GM12865 (cell line): ENCODE data around the gene ASTN2.

Experiments
- DNase-seq: peaks from one replicate; pipeline ENCODE4 v3.0.0; 2010; ENCODE audit warnings: low read depth
- H3K4me3 ChIP-seq: 2 replicates; pipeline ENCODE4 v1.5.1; 2011; ENCODE audit warnings: mild to moderate bottlenecking, low read depth, low read length, control low read depth
- TF ChIP-seq, protein P1 (sequence below): IDR thresholded peaks from 2 replicates; pipeline ENCODE4 v1.5.1; 2011; ENCODE audit warnings: low read length, control low read depth, low read depth, inconsistent platforms; ENCODE audit not compliant: insufficient read depth; ENCODE audit errors: missing control alignments

The ASTN2 gene

DNA sequence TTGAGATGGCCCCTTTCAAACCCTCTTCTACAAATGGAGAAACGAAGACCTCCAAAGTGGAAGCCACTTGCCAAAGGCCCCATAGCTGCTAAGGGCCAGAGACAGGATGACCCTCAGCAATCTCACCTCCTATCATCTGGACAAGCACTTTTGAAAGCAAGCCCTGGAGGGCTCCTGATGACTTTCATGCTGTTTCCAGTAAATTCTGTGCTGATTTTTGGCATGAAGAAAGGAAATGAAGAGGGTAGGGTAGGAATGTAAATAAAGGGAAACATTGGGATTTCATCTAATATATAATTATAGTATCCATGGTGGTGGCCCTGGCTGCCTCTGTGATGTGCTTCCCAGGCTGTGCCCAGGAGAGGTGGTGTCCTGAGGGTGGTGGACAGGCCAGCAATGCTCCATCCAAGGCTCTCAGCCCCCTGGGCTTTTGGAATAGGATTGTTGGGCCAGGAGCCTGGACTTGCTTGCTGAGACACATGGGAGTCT, 935.8 kb downstream of the ASTN2 start:
- DNase-seq: no peak
- H3K4me3 ChIP-seq: no peak overlapping the region
- TF ChIP-seq, protein P1, sequence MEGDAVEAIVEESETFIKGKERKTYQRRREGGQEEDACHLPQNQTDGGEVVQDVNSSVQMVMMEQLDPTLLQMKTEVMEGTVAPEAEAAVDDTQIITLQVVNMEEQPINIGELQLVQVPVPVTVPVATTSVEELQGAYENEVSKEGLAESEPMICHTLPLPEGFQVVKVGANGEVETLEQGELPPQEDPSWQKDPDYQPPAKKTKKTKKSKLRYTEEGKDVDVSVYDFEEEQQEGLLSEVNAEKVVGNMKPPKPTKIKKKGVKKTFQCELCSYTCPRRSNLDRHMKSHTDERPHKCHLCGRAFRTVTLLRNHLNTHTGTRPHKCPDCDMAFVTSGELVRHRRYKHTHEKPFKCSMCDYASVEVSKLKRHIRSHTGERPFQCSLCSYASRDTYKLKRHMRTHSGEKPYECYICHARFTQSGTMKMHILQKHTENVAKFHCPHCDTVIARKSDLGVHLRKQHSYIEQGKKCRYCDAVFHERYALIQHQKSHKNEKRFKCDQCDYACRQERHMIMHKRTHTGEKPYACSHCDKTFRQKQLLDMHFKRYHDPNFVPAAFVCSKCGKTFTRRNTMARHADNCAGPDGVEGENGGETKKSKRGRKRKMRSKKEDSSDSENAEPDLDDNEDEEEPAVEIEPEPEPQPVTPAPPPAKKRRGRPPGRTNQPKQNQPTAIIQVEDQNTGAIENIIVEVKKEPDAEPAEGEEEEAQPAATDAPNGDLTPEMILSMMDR: no peak

DNA sequence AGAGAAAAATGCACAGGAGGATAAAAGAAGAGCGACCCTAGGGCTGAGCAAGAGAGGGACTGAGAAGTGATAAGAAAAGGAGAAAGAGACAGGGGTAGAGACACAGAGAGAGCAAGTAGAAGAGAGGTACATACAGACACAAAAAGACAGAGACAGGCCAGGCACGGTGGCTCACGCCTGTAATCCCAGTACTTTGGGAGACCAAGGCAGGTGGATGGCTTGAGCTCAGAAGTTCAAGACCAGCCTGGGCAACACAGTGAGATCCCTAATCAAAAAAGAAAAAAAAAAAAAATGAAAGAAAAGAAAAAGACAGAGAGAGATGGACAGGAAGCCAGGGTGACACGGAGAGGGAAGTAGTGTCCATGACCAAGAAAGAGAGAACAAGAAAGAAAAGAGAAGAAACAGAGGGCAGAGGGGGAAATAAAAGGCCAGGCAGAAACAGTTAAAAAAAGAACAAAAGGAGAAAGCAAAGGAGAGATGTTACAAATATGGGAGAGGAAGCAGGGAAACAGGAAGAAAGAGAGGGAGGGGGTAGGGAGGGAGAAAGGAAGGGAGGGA, 937.2 kb downstream of the ASTN2 start:
- no peak for DNase-seq
- TF ChIP-seq, protein P1: no peak
- no peak overlapping the region for H3K4me3 ChIP-seq

DNA sequence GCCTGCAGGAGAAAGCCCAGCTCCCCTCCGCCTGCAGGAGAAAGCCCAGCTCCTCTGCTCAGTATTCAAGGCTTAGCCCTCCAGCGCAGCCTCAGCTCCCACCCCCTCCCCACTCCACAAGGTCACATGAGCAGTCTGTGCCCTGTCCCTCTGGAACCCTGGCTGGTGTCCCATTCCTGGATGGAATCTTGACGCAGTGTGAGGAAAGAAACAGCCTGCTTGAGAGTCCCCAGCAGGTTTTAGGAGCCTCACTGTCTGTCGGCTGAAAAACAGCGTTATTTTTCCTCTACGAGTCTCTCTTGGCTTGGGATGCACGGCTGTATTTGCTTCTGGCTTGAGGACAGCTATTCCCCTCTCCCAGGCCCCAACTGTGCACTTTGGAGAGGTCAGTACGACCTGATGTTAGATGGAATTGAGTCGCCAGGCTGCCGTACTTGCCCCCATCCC, 937.9 kb downstream of the ASTN2 start:
- TF ChIP-seq, protein P1: no peak
- no peak for DNase-seq
- H3K4me3 ChIP-seq: no peak overlapping the region

DNA sequence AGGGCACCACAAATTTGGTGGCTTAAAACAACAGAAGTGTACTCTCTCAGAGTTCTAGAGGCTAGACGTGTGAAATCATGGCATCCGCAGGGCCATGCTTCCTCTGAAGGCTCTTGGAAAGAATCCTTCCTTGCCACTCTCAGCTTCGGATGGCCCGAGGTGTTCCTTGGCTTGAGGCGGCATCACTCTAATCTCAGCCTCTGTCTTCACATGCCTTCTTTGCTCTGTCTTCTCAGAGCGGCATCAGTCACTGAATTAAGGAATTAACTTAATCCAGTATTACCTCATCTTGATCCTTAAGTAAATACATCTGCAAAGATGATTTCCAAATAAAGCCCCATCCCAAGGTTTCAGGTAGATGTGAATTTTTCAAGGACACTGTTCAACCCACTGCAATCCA, 938.9 kb downstream of the ASTN2 start:
- no peak for DNase-seq
- TF ChIP-seq, protein P1: no peak
- no peak overlapping the region for H3K4me3 ChIP-seq

DNA sequence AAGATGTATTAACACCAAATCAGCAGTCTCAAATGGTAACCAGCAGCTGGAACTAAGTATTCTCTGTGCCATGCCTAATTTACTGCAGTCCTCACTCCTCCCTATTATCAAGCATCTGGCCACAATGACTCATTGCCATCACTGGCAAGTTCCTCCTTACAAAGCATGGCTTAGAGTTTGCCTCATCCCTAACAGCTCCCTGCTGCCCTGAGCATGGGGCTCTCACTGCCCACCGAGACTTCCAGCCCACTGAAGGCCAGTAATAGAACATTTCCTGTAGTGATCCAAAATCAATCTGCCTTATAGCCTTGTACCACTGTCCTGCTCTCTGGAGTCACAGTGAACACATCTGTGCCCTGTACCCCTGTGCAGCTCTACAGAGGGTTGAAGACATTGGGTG, 939.7 kb downstream of the ASTN2 start:
- DNase-seq: no peak
- TF ChIP-seq, protein P1: no peak
- no peak overlapping the region for H3K4me3 ChIP-seq

DNA sequence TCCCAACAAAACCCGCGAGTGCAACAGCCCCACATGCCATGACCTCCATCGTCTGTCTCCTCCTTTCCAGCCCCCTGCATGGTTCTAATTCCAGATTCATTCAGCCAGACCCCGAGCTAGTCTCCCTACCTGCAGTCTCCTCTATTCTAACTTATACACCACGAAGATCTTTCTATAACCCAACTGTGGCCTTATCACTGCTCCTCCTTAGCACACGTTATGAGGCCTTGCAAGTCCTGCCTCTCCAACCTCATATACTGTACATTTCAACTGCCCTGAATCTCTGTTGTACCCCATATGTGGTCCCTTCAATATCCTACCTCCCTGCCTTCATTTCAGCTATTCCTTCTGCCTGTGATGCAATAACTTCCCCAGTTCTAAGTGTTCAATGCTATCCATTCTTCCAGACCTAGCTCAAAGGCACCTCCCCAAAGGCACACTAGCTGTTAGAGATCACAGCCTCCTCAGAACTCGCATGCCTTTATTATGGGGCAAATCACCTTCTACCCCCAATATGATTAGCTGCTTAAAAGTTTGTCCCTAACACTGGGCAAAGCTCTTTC, 942.8 kb downstream of the ASTN2 start:
- no peak for DNase-seq
- H3K4me3 ChIP-seq: no peak overlapping the region
- TF ChIP-seq, protein P1: no peak
